ENCODE measurements around the gene APC.

APC gene

DNA sequence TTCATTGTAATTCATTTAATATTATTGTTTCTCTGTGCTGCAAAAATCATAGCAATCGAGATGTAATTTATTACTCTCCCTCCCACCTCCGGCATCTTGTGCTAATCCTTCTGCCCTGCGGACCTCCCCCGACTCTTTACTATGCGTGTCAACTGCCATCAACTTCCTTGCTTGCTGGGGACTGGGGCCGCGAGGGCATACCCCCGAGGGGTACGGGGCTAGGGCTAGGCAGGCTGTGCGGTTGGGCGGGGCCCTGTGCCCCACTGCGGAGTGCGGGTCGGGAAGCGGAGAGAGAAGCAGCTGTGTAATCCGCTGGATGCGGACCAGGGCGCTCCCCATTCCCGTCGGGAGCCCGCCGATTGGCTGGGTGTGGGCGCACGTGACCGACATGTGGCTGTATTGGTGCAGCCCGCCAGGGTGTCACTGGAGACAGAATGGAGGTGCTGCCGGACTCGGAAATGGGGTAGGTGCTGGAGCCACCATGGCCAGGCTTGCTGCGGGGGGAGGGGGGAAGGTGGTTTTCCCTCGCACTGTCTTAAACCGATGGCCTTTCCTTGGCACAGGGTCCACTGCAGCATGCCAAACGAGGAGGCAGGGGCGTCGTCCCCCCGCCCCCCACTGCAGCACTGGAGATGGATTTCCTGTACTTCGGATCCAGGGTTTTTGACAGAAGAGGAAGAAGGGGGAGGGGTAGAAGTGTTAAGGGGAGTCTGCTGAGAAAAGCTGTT lies at the start of gene APC:
Gene APC, plus strand, starts transcription at position 423 of the 728 bp plus-strand sequence. CDS start 17,006 bp downstream, outside the sequence.
- peak; percentile 96 to 100 (median 99) for DNase-seq
- intact Hi-C loops (cut with DNase I) = no loop called here

DNA sequence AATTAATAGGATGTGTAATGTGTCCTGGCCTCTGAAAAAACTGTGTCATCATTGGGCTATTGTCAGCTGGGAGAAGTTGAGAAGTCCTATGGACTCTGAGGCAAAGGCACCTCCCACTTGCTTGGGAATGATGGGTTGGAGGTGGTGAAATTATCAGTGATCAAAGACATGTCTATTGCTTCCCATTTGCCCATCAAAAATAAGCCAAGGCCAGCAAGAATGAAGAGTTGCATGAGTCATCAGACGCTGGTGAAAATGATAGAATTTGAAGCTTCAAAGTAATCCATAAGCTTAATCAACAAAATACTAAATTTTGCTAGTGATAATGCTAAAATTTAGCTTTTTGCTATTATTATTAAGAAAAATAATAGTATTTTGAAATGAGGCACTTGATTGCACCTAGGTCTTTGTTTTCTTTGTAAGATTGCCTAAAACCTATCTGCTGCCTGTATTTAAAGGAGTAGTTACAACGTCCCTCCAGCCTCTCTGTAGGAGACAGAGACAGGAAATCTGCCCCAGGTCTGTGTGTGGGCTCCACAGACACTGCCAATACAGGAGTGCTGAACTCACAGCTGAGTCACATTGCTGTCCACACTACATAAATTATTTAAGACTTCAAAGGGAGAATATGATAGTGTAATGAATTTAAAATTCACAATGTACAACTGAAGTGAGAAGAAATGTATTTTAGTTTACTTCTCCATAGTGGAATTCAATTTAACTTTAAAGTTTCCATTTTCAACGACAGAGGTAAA lies 48.4 kb upstream of the APC start:
- intact Hi-C loops (cut with DNase I) = no loop called here
- DNase-seq = no peak

DNA sequence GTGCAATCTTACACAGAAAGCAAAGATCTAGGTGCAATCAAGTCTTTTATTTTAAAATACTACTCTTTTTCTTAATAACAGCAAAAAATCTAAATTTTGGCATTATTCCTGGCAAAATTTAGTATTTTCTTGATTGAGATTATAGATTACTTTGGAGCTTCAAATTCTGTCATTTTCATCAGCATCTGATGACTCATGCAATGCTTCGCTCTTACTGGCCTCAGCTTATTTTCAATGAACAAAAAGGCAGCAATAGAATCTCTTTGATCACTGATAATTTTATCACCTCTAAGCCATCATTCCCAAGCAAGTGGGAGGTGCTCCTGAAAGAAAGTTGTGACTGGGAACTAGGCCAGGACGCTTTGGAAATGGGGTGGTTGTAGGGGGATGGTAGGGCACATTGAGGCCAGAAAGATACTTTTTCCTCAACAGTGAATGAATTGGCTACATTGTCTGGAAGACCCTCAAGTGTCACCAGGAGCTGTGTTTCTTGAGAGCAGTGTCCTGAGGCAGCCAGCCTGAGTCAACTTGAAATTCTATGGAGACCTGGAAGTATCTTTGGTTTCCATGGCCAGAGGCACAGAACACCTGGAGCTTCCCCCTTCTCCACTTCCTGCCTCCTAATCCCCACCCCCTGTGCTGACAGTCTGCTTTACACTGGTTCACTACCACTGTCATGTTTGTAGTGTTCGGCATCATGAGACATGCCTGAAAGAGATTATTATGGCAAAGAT lies 46.9 kb upstream of the APC start:
- intact Hi-C loops (cut with DNase I) = no loop called here

DNA sequence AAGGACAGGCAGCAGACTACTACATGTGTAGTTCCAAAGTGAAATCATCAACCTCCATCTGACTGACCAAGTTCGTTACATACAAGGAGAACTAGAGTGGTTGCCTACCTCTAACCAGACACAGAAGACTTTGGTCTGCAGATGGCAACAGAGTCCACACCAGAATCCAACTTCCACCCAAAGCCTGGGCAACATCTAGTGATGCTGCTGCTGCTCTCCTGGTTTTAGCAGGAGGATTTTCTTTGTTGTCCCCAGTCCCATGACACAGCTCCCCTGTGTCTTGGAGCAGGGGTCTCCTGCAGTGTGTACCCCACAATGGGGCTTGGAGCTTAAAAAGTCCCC lies 46.4 kb upstream of the APC start:
- intact Hi-C loops (cut with DNase I) = no loop called here
- peak in 1 of 42 donors; percentile 11 for DNase-seq

More for the DNA sequence above, 46.9 kb upstream of the APC start:
- DNase-seq = no peak

DNA sequence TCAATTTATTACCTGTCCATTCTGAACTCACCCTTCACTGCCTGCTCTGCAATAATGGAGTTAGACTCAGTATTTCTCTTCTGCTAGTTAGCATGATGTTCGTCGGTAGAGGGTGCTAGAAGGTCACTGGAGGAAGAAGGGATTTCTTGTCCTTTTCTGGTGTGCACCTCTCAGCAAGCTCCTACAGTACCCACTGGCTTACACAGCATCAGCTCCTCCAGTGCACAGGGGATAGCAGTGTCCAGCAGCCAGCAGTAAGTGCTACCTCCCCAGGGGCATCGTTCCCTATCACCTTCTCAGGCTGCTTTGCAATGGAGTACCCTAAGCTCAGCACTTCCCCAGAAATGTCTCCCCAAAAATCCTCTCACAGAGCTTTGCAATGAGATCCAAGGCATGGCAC lies 45.9 kb upstream of the APC start:
- peak in 1 of 42 donors; percentile 23 for DNase-seq
- intact Hi-C loops (cut with DNase I) = no loop called here

DNA sequence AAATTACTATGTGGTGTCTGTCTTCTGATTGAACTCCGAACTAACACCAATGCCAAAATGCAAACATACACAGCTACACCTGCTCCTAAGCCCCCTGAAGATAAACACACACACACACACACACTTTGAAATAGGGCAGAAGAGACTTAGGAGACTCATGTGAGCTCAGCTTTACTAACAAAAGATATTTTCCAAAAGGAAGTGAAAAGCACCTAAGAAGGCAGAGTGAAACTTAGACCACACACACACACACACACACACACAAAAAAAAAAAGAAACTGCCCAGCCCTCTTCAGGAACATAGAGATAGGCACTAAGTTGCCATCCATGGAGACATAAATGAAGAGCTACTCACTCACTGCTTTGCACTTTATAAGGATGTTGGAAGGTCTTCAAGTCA lies 45.2 kb upstream of the APC start:
- intact Hi-C loops (cut with DNase I) = no loop called here
- DNase-seq = no peak

DNA sequence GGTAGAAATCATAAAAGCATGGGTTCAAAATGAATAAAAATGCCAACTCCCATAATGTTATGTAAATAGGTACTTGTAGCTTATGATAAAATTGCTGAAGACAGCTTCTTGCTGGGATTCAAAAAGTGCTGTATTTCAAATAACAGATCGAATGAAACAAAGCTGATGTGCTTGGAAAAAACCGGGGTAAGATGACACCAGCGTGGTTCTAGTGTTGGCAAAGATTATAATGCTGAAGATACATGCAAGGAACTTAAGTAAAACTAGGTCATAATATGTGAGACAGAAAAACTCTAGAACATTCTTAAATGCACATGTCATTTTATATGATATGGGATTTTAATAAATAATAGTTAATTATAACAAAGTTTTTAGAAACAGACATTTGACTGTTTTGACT lies 44.4 kb upstream of the APC start:
- intact Hi-C loops (cut with DNase I) = no loop called here
- no peak for DNase-seq

DNA sequence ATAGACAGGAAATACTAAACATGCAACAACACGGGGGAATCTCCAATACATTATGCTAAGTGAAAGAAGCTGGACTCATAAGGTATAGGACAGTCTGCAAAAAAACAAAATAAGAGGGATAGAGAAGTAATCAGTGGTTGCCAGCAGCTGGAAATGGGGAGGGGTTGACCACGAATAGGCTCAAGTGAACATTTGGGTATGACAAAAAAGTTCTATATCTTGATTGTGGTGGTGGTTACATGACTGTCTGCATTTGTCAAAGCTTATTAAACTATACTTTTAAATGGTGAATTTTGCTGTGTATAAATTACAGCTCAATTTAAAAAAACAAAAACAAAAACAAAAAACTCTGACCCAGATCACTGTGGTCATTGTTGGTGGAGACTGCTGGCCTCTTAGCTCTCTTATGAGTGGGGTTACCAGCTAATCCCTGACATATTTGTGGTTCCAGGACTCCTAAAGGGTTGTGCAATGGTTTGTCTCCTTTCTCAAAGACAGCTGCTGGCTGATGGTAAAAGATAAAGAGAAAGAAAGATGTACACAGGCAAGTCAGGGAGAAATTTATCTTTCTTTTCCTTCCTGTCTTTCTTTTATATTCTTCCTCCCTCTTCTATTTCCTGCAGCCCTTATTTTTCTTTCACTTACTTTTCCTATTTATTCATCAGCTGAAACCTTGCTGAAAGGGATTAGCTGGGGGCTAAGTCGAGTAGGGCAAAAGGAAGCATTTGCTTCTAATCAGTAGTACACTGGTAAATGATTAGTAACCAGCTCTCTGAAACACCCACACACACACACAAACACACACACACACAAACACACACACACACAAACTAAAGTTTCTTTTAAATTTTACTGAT lies 42.6 kb upstream of the APC start:
- intact Hi-C loops (cut with DNase I) = no loop called here
- DNase-seq = no peak

DNA sequence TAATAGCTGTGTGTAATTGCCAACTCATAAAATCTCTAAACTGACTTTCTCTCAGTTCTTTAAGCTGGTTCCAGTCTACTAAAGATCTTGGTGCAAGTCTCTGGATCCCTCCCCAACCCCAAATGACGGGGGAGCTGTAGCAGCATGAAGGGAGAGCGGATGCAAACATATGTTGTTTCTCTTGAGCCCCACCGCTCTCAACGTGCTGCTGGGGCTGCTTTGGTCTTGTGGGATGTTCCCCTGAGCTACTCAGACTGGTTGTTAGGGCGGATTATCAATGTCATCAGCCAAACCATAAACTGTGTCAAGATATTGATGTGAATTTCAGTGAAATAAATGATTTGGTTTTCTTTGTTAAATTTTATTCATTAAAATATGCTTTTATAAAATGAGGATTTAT lies 40.9 kb upstream of the APC start:
- DNase-seq = no peak
- intact Hi-C loops (cut with DNase I) = no loop called here

DNA sequence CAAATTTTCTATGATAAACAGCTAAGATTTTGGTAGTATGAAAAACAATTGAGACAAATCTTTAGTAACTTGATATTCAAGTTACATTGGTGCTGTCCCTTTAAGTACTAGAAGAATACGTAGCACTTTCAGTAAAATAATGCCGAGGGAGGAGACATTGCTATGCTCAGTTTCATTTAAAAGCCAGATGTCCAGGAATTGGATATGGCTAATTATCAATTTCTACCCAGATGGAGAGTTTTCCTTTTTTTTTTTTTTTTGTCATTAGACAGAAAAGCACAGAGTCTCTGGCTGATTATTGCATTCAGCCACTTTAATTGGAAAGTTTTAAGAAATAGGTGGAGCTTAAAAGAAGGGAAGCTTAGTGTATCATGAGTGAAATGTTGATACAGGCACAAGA lies 40.4 kb upstream of the APC start:
- intact Hi-C loops (cut with DNase I) = no loop called here
- no peak for DNase-seq

DNA sequence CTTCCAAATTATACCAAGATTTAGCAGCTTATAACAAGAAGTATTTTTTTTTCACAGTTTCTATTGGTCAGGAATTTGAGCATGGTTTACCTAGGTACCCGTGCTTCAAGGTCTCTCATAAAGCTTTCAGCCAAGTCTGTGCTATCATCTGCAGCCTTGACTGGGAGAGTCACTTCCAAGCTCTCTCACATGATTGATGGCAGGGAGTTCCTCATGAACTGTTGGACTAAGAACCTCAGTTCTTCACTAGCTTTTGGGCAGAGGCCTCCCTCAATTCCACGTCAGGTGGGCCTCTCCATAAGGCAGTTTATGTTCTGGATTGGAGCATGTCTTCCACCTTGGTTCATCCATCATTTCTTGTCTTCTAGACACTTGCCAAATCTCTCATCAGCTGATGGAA lies 39.9 kb upstream of the APC start:
- intact Hi-C loops (cut with DNase I) = no loop called here
- DNase-seq = no peak

DNA sequence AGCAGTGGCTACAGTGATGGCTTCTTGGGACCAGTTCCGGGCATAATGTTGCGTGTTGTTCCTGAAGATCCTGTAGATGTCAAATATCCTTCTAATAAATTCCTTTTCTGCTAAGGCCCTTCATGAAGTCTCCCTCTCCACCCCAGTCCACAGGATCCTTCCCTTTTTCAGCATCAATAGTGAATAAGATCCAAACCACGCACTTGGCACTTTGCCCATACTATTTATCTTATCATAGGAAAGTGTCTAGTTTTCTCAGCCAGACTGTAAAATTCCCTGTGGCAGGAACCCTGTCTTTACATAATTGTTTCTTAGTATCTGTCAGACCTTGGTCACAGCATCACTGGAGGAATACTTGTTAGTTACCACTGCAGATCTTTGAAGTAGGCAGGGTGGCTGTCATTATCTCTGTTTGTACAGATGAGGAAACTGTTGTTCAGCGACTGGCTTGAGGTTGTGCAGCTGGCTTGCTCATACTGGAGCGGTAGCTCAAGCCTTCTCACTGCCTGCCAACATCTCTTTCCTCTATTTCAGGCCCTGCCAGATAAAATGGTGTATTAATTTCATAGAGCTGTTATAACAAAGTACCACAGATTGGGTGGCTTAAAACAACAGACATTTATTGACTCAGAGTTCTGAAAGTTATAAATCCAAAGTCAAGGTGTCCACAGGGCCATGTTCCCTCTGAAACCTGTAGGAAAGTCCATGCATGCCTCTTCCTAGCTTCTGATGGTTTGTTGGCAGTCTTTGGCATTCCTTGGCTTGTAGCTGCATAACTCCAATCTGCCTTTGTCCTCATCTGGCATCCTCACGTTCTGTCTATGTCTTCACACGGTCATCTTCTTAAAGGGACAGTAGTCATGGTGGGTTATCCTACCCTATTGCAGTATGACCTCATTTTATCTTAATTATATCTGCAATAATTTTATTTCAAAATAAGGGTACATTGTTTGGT lies 33.5 kb upstream of the APC start:
- intact Hi-C loops (cut with DNase I) = no loop called here
- no peak for DNase-seq

DNA sequence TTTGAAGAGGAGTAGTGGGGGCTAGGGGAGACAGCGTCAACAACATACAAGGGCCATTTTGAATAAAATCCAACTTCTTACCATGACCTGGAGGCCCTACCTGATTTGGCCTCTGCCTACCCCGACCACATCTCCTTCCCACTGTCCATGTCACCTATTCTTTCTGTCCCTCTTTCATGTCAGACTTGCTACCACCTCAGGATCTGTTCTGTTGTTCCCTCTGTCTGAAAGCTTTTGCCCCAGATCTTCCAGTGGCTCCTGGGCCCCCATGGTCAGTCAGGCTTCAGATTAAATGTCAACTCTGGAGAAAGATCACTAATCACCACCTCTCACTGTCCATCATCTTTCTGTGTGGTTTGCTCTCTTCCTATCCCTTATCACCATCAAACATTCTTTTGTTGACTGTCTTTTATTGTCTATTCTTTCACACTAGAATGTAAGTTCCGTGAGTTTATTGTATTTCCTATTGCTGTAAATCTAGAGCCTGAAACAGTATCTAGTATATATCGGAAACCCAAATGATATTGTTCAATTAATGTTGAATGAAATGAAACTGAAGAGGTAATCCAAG lies 31.2 kb upstream of the APC start:
- DNase-seq = no peak
- intact Hi-C loops (cut with DNase I) = loop anchor here (5.0 kb wide), 1 partner anchor 36 kb away; no protein-coding TSS in a partner anchor

DNA sequence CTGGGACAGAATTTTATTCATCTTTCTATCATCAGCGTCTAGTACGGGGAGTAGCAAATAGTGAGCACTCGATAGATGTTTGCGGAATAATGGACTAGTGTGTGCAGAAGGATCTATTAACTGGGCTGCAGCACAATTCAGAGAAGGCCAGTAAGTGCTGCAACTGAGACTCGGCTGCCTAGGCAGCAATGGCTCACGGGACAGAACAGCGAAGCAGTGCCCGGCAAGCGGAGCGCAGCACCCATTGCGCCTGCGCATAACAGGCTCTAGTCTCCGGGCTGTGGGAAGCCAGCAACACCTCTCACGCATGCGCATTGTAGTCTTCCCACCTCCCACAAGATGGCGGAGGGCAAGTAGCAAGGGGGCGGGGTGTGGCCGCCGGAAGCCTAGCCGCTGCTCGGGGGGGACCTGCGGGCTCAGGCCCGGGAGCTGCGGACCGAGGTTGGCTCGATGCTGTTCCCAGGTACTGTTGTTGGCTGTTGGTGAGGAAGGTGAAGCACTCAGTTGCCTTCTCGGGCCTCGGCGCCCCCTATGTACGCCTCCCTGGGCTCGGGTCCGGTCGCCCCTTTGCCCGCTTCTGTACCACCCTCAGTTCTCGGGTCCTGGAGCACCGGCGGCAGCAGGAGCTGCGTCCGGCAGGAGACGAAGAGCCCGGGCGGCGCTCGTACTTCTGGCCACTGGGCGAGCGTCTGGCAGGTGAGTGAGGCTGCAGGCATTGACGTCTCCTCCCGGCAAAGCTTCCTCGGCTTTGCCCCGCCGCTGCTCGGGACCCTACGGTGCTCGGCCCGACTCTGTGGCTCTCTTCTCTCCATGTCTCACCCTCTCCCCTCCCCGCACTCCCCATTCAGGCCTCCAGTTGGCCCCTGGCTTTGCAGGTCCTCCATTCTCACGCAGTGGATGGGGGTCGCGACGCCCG lies 30.2 kb upstream of the APC start:
- peak; percentile 94 to 99 (median 98) for DNase-seq
- intact Hi-C loops (cut with DNase I) = loop anchor here (5.0 kb wide), 1 partner anchor 35 kb away; no protein-coding TSS in a partner anchor

DNA sequence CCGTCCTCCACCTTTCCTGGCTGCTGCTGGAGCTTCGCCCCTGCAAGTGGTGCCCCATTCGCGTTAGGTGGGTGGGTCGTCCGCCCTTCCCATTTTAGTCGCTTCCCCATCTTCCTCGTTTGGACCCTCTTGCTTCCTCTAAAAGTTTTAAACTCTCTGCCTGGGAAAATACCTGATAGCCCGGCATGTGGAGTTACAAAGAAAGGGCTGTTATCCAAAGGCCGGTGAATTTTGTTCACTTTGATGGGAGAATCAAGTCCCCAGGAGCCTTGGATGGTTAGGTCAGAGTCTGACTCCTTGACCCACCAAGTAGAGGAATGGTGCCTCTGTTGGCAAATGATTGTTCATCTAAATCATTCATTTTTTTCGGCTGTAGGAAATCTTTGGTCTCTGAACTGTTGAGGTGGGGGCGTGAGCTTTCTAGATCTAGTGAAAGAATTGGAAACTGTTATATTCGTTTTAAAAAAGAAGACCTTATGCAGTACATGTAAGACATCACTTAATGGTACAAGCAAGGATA lies 29.5 kb upstream of the APC start:
- intact Hi-C loops (cut with DNase I) = loop anchor here (5.0 kb wide), 1 partner anchor 34 kb away; no protein-coding TSS in a partner anchor
- peak in 6 of 42 donors; percentile 15 to 30 (median 20) for DNase-seq

DNA sequence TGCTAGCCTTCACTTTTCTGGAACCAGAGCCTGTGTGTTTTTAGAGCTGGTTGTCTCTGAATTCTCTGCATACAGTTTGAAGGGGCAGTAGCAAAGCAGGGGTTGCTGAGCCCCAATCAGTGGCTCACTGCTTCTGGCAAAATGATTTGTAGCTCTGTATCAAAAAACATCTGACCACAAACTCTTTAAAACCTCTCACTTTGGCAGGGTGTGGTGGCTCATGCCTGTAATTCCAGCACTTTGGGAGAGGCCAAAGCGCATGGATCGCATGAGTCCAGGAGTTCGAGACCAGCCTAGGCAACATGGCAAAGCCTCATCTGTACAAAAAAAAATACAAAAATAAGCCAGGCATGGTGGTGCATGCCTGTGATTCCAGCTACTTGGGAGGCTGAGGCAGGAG lies 28.3 kb upstream of the APC start:
- intact Hi-C loops (cut with DNase I) = loop anchor here (5.0 kb wide), 1 partner anchor 33 kb away; no protein-coding TSS in a partner anchor
- no peak for DNase-seq
